ENCODE data around the gene VPS33B. TPM values are rescaled to one million over a fixed set of nuclear protein-coding genes. Genes with fewer than 3 reads are reported as not detected.

Gene VPS33B
- total RNA-seq (1 to 10 TPM; 4.2 to 8.8 (median 5.9) TPM), polyA plus RNA-seq (10 to 100 TPM; 11.6 to 18.9 TPM)

DNA sequence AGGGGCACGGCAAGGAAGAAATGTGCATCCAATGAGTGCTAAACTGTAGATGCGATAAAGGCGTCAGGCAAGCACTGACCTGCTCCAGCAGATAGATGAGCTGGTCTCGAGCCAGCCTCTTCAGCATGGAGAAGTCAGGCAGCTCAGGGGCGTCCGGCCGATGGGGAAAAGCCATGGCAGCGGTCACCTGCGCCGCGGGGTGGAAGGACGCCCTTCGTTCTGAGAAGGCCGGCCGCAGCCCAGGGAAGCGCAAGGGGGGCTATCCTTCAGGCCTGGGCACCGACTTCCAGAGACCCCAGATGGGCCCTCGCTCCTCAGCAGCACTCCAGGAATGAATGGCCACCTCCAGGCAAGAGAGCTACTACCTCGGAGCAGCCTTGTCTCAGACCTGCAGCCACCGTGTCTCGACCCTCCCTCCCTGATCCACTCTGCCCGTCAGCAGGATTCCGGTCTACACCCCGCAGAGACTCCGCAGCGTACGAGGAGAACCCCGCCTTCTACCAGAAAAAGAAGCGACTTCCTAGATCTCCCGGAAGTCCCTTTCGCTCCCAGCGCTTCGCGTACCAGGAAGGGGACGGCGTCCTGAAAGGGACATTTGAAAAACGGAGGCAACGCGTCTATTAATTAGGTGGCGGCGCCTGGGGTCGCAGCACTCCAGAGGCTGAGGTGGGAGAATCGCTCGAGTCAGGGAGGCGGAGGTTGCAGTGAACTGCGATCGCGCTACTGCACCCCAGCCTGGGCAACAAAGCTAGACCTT is at the start of gene VPS33B:
TSS of gene VPS33B (minus strand) at position 520 of the 757 bp plus-strand sequence. CDS start at position 175, 345 bp downstream.
- H3K27me3 ChIP-seq = no peaks in the 10 kb centered on the region
- peak within 1 kb of the TSS; percentile 26 to 73 (median 48) for H3K27ac ChIP-seq
- ATAC-seq = peak; percentile 93 to 96 (median 96)
- no peaks in the 10 kb centered on the region for H3K36me3 ChIP-seq
- H3K4me3 ChIP-seq = peak within 1 kb of the TSS; percentile 83 to 94 (median 90)
- WGBS, 2 donors = 0 to 1% methylated on average over 44 to 48 of the region's 48 CpGs
- DNase-seq = peak; percentile 71 to 89 (median 82)
- peaks cover 3 to 18% (median 8%) of the 10 kb centered on the region in 3 donors for H3K4me1 ChIP-seq
- TF ChIP-seq, protein P1, sequence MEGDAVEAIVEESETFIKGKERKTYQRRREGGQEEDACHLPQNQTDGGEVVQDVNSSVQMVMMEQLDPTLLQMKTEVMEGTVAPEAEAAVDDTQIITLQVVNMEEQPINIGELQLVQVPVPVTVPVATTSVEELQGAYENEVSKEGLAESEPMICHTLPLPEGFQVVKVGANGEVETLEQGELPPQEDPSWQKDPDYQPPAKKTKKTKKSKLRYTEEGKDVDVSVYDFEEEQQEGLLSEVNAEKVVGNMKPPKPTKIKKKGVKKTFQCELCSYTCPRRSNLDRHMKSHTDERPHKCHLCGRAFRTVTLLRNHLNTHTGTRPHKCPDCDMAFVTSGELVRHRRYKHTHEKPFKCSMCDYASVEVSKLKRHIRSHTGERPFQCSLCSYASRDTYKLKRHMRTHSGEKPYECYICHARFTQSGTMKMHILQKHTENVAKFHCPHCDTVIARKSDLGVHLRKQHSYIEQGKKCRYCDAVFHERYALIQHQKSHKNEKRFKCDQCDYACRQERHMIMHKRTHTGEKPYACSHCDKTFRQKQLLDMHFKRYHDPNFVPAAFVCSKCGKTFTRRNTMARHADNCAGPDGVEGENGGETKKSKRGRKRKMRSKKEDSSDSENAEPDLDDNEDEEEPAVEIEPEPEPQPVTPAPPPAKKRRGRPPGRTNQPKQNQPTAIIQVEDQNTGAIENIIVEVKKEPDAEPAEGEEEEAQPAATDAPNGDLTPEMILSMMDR (IDR thresholded peaks at IDR 0.05) = no peak
- FAIRE-seq = no peak
- H3K9me3 ChIP-seq = no peaks in the 10 kb centered on the region
- intact Hi-C loops (cut with DNase I) = no loop called here

DNA sequence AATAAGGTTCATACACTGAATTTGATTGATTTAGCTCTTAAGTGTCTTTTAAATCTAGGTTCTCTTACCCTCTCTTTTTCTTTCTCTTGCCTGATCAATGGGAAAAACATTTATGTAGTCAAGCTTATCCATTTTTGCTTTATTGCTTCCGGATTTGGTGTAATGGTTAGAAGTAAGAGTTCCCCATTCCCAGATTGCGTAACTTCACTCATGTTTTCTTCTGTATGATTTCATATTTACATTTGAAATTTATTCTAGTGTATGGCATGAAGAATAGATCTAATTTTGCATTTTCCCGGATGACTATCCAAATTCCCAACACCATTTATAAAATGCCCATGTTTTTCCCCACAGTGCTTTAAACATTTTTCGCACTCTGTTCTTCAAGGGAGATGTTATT is 49.8 kb upstream of the VPS33B start:
- FAIRE-seq (no peak), DNase-seq (no peak), ATAC-seq (no peak)
- H3K36me3 ChIP-seq = no peaks in the 10 kb centered on the region
- no peaks in the 10 kb centered on the region for H3K9me3 ChIP-seq
- peaks cover 0 to 5% (median 0%) of the 10 kb centered on the region in 4 donors for H3K27me3 ChIP-seq
- TF ChIP-seq, protein P1 (IDR thresholded peaks at IDR 0.05) = no peak
- no peaks in the 10 kb centered on the region for H3K4me1 ChIP-seq
- intact Hi-C loops (cut with DNase I) = no loop called here
- 70 to 81% methylated on average over 4 of the region's 4 CpGs for WGBS, 2 donors
- H3K4me3 ChIP-seq = no peak overlapping the region
- no peak overlapping the region for H3K27ac ChIP-seq

DNA sequence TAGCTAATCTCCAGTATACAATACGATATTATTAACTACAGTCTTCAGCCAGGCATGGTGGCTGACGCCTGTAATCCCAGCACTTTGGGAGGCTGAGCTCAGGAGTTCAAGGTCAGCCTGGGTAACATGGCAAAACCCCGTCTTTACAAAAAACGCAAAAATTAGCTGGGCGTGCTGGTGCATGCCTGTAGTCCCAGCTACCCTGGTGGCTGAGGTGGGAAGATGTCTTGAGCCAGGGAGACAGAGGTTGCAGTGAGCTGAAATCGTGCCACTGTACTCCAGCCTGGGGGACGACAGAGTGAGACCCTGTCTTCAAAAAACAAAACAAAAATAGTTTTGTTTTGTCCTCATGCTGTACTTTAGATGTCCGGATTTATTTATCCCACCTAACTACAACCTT is 48.5 kb upstream of the VPS33B start:
- no peak overlapping the region for H3K27ac ChIP-seq
- WGBS, 2 donors = 64 to 79% methylated on average over 8 of the region's 8 CpGs
- no peaks in the 10 kb centered on the region for H3K4me1 ChIP-seq
- FAIRE-seq = no peak
- H3K4me3 ChIP-seq = no peak overlapping the region
- H3K36me3 ChIP-seq = no peaks in the 10 kb centered on the region
- intact Hi-C loops (cut with DNase I) = no loop called here
- peaks cover 0 to 5% (median 0%) of the 10 kb centered on the region in 4 donors for H3K27me3 ChIP-seq
- H3K9me3 ChIP-seq = no peaks in the 10 kb centered on the region
- no peak for ATAC-seq
- TF ChIP-seq, protein P1 (IDR thresholded peaks at IDR 0.05) = no peak
- DNase-seq = no peak

DNA sequence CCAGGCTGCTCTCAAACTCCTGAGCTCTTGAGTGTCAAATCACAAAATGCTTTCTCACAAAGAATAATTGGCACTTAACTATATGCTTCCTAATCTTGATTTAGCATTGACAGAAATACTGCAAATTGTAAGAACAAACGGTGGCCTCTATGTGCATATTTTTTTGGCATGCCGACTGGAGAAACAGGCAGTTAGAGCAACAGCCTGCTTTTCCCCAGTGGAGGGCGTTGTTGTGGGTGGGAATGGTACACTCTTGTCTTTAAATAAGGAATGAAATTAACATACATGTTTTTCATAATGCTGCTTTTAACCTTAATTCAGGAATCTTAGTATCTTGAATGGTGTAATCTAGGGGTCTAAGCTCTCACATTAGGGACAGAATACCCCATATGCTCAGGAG is 46.6 kb upstream of the VPS33B start:
- Histone ChIP-seq H3K9me3 (no peaks in the 10 kb centered on the region), H3K4me3 (no peak overlapping the region), H3K4me1 (no peaks in the 10 kb centered on the region), H3K27me3 (peaks cover 0 to 5% (median 0%) of the 10 kb centered on the region in 4 donors), H3K27ac (no peak overlapping the region), H3K36me3 (no peaks in the 10 kb centered on the region)
- 58 to 66% methylated on average over 3 of the region's 3 CpGs for WGBS, 2 donors
- no peak for ATAC-seq
- FAIRE-seq = no peak
- intact Hi-C loops (cut with DNase I) = no loop called here
- TF ChIP-seq, protein P1 (IDR thresholded peaks at IDR 0.05) = no peak
- no peak for DNase-seq

DNA sequence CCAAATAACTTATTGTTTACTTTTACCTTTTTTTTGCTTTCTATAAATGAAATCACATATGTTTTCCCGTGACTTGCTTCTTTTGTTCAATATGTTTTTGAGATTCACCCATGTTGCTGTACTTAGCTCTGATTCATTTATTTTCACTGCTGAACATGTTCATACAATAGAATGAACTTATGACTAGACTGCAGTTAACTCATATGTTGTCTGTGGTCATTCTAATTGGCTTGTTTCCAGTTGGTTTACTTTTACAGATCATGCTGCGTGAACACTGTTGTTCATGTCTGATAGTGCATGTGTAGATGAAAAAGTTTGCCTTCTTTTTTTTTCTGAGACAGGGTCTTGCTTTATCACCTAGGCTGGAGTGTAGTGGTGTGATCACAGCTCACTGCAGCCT is 46.0 kb upstream of the VPS33B start:
- Histone ChIP-seq H3K4me3 (no peak overlapping the region), H3K27ac (no peak overlapping the region), H3K9me3 (no peaks in the 10 kb centered on the region), H3K36me3 (no peaks in the 10 kb centered on the region), H3K27me3 (peaks cover 0 to 5% (median 0%) of the 10 kb centered on the region in 4 donors), H3K4me1 (no peaks in the 10 kb centered on the region)
- intact Hi-C loops (cut with DNase I) = no loop called here
- DNase-seq = no peak
- TF ChIP-seq, protein P1 (IDR thresholded peaks at IDR 0.05) = no peak
- ATAC-seq = no peak
- no peak for FAIRE-seq
- WGBS, 2 donors = 90 to 98% methylated on average over 2 of the region's 2 CpGs
